HG03064 (cell line): ENCODE results near the gene CPN2.

ENCODE experiments used
- ATAC-seq: cut with Tn5 transposase; IDR thresholded peaks from one replicate; pipeline ENCODE4 v1.9.1; 2021; ENCODE audit warnings: low read depth; ENCODE audit not compliant: unreplicated experiment

Gene CPN2

DNA sequence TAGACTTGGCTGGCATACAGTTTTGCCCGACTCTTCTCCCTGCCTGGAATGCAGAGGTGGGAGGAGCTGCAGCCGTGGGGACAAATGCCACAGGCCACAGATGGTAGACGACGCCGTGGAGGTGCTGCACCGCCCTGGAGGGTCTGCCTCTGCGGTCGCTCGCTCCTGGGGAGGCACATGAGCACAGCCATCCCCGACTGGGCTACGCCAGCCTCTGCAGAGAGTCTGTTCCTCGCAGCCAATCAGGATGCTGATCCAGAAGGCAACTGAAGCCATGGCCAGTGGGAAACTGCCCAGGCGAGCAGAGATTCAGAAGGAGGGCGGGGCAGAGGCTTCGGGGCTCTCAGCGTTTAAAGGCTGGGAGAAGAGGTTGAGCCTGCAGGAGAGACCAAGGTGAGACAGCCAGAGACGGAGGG, 30.3 kb upstream of the CPN2 start:
- no peak for ATAC-seq

GRCh38 chr3:194380326-194380725, 29.2 kb upstream of the CPN2 start:
- ATAC-seq = no peak

GRCh38 chr3:194379651-194380050, 28.5 kb upstream of the CPN2 start:
- no peak for ATAC-seq

DNA sequence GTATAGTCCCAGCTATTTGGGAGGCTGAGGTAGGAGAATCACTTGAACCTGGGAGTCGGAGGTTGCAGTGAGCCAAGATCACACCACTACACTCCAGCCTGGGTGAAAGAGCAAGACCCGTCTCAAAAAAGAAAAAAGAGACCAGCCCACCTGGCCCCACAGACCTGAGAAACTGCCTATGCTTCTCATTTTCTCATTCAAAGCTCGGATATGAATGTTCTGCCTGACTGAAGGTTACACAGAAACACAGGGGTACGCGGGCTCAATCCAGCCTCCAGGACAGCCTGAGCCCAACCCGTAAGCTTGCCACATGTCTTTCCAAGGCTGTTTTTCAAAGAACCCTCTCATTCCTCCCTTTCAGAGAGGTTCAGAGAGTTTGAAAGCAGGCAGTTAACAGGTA, 28.1 kb upstream of the CPN2 start:
- ATAC-seq = no peak

DNA sequence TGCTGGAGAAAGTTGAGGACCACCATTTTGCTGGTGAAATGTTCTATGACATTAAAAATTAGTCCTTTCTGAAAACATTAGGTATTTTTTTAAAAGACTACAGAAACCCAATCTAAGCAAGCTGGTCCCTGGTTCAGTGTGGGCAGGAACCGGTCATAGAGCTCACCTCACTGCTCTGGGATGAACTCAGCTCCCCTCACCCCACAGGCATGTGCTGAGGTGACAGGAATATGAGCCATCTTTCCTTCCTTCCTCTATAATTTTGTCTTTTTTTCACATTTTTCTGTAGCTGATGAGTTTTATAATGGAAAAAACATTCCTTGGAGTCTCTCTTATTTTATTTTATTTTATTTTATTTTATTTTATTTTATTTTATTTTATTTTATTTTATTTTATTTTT, 26.6 kb upstream of the CPN2 start:
- ATAC-seq = no peak

DNA sequence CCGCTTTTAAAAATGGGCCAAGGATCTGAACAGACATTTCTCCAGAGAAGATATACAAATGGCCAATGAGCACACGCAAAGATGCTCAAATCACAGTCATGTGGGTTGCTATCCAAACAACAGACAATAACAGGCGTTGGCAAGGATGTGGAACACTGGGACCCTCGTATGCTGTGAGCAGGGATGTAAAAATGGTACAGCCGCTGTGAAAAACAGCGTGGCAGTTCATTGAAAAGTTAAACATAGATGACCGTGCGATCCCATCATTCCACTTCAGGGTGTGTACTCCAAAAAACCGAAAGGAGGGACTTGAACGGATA, 25.1 kb upstream of the CPN2 start:
- ATAC-seq = no peak

DNA sequence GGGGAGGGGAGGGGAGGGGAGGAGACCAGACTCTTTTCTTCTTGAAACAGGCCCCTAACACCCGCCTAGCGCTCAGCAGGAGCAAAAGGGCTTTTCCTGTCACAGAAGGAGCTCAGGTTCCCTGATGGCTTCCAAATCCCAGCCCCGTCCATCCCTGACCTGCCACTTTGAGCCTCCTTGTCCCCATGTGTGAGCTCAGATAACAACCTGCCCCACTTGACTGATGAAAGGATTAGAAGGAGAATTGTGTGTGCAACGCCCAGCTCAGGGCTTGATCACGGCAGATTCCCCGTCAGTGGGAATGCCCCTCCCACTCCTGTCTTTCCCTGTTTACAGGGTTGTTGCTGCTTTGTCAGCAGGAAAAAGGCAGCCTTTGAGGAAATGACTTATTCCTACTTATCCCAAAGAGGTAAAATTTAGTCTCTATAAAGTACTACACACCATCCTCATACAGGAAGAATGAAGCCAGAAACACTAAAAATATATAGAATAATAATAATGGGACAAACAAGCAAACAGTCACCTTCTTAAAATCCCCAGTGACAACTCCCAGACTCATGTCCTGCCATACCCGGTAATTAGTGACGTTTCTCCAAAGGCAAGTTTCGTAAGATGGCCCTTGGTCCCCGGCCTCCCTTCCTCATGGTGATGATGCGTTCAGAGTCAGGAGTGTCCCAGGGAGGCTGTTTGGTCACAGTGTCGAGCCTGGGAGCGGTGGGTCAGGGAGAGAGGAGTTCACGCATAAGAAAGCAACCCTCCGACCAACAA, 24.5 kb upstream of the CPN2 start:
- no peak for ATAC-seq

GRCh38 chr3:194374935-194375334, 23.8 kb upstream of the CPN2 start:
- no peak for ATAC-seq

- no peak for ATAC-seq
These were observed 22.8 kb upstream of the CPN2 start for GRCh38 chr3:194373899-194374298.

GRCh38 chr3:194373028-194373427, 21.9 kb upstream of the CPN2 start:
- ATAC-seq = no peak

GRCh38 chr3:194370753-194371152, 19.6 kb upstream of the CPN2 start:
- no peak for ATAC-seq

- no peak for ATAC-seq
These were observed 18.6 kb upstream of the CPN2 start, which contains the start of gene LRRC15 for GRCh38 chr3:194369522-194370279. Gene LRRC15, minus strand, starts transcription at chr3:194369743. Its CDS starts 8,700 bp downstream, at chr3:194361043.

GRCh38 chr3:194368918-194369317, 17.8 kb upstream of the CPN2 start:
- ATAC-seq = no peak

- no peak for ATAC-seq
These were observed 17.1 kb upstream of the CPN2 start for GRCh38 chr3:194367992-194368841.

- no peak for ATAC-seq
These were observed 14.9 kb upstream of the CPN2 start for GRCh38 chr3:194365978-194366490.

DNA sequence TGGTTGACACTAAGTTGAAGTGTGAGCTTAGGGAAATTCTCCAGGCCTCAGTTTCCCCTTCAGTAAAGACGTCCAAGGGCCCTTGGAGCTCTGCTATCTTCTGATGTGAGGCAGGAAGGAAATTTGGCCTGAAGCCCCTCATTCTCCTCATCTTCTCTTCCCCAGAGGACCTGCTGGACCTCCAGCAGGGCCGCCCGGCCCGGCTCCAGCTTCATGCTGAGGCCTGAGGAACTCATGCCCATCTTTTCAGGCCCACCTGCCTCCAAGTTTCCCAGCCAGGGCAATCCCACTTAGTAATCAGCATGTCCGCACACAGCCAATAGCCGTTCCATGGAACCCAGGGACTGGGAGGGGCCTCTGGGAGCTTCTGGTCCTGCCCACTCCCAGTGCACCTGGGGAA, 14.4 kb upstream of the CPN2 start:
- no peak for ATAC-seq

DNA sequence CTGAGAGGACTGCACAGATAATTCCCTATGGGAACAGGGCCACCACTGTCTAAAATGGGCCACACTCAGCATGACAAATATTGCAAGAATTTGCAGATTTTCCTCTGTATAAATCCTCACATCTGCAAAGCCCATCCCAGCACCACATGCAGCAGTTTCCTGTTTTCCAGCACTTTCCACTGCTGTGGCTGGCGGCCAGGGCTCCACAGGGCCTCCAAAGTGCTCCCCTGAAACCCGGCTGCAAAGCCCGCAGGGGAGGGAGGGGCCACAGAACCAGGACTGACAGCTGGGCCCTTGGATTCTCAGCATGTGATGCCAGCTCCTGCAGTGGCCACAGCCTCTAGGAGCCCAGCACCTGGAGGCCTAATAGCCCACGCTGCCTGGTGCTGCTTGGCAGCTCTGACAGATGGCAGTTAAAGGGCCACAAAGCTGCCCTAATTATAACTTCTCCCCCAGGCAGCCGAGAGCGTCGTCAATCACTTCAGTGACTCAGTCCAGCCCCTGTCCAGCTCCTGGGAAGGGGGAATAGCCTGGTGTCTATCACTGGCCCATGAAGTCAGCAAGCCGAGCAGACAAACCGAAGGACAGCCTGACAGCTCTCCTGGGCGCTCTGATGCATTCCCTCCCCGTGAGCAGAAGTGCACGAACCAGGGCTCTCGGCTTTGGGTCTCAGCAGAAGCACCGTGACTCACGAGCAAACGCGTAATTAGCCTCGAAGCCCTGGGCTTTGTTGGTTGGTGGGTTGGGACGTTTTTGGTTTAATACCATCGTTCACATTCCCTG, 13.7 kb upstream of the CPN2 start:
- no peak for ATAC-seq

- ATAC-seq = no peak
These were observed 13.2 kb upstream of the CPN2 start for GRCh38 chr3:194364314-194364651.

DNA sequence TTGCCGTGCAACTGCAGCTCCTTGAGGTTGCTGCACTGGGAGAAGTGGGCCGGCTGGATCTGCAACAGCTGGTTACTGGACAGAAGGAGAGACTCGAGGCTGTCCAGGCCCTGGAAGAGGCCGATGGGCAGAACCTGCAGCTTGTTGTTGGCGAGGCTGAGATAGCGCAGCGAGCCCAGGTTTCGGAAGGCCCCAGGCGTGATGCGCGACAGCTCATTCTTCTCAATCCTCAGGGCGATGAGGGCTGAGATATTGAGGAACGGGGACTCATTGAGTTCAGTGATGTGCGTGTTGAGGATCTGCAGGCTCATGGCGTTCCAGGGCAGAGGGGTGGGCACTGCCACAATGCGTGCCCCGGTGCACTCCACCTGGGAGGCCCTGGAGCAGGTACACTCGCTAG, 9.4 kb upstream of the CPN2 start:
- ATAC-seq = no peak

DNA sequence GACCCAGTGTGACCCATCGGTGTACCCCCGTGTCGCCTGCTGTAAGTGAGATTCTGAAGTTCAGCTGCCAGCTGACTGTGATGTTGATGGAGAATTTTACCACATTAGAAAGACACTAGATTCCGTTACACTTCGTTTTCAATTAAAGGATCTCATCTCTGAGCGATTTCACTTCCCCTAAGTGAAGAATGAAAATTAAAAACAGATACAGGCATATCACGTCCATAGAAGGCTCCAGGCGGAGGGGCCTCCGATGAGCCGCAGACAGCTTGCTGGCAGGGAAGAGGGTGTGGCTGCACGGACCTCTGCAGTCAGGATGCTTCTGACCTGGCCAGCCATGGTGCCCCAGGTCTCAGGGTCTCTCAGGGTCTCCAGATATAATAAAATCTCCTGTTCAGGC, 6.6 kb upstream of the CPN2 start:
- ATAC-seq = no peak
